Measurements from ENCODE around the gene DSG2. TPM values are rescaled to one million over a fixed set of nuclear protein-coding genes. Genes with fewer than 3 reads are reported as not detected.
"Not testable (repeated sequence)": the region's sequence is repeated elsewhere in the genome, so short reads cannot be mapped to it uniquely, and the experiment has no call there.

DSG2 gene
- total RNA-seq, 2 experiments from 2014 or later, result 0.41 to 0.43 TPM

DNA sequence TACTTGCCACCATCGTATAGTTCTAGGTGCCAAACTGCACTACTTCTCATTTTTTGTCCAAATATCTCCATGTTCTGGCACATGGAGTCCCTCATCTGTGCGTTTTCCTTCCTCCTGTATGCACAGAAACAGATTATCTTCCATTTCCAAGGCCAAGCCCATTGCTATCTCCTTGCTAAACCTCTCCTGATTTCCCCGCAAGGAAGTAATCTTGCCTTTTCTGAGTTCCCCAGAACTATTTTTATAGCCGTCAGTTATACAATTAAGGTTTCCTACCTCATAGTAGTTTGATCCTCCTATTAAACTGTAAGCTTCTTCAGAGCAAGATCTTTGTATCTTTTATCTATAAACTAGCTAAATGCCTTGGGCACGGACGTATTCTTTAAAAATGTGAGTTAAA is 7.2 kb downstream of the DSG2 start:
- H3K36me3 Mint-ChIP-seq (ENCODE audit: low read depth), result no peaks in the 10 kb centered on the region
- no peaks in the 10 kb centered on the region for H3K4me1 Mint-ChIP-seq (ENCODE audit: low read depth)
- POLR2A ChIA-PET, result no interaction called here
- H3K9me3 Mint-ChIP-seq, result no peaks in the 10 kb centered on the region
- CTCF ChIA-PET, result no interaction called here
- ATAC-seq (no peak), DNase-seq (no peak)
- no peak overlapping the region for H3K27ac Mint-ChIP-seq
- intact Hi-C loops (cut with micrococcal nuclease), result no loop called here
- TF ChIP-seq CTCF (IDR thresholded peaks at IDR 0.05), result no peak
- no peak overlapping the region for H3K4me3 Mint-ChIP-seq
- H3K27me3 Mint-ChIP-seq, result peaks cover 5% of the 10 kb centered on the region

- intact Hi-C loops (cut with micrococcal nuclease), result no loop called here
- no peaks in the 10 kb centered on the region for H3K36me3 Mint-ChIP-seq (ENCODE audit: low read depth)
- no peak overlapping the region for H3K4me3 Mint-ChIP-seq
- POLR2A ChIA-PET, result no interaction called here
- peaks cover 3% of the 10 kb centered on the region for H3K27me3 Mint-ChIP-seq
- no peaks in the 10 kb centered on the region for H3K4me1 Mint-ChIP-seq (ENCODE audit: low read depth)
- CTCF ChIA-PET, result no interaction called here
- H3K27ac Mint-ChIP-seq, result no peak overlapping the region
- no peak for TF ChIP-seq CTCF (IDR thresholded peaks at IDR 0.05)
- no peaks in the 10 kb centered on the region for H3K9me3 Mint-ChIP-seq
- DNase-seq (no peak), ATAC-seq (no peak)
Observed at GRCh38 chr18:31506024-31506742, 8.2 kb downstream of the DSG2 start.

DNA sequence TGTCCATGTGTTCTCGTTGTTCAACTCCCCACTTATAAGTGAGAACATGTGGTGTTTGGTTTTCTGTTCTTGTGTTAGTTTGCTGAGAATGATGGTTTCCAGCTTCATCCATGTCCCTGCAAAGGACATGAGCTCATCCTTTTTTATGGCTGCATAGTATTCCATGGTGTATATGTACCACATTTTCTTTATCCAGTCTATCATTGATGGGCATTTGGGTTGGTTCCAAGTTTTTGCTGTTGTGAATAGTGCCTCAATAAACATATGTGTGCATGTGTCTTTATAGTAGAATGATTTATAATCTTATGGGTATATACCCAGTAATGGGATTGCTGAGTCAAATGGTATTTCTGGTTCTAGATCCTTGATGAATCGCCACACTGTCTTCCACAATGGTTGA is 9.1 kb downstream of the DSG2 start:
- POLR2A ChIA-PET; H3K4me1 Mint-ChIP-seq (ENCODE audit: low read depth); H3K9me3 Mint-ChIP-seq; H3K4me3 Mint-ChIP-seq; DNase-seq; H3K27me3 Mint-ChIP-seq; H3K27ac Mint-ChIP-seq; ATAC-seq; intact Hi-C loops (cut with micrococcal nuclease); CTCF ChIA-PET; H3K36me3 Mint-ChIP-seq (ENCODE audit: low read depth): not testable (repeated sequence)

DNA sequence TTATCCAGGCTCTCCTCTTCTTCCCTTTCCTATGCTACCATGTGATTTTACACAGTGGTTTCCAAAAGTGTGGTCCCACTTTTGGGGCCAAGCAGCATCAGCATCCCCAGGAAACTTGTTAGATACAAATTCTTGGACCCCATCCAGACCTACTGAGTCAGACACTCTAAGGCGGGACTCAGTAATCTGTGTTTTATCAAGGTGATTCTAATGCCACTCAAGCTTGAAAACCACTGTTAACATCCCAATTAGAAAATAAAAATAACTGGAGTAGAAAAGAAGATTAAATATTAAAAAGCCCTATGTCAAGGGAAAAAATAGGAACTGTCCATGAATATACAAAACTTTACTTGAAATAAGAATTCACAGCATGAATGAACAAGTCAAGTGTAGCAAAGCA is 10.8 kb downstream of the DSG2 start:
- no peak for TF ChIP-seq CTCF (IDR thresholded peaks at IDR 0.05)

DNA sequence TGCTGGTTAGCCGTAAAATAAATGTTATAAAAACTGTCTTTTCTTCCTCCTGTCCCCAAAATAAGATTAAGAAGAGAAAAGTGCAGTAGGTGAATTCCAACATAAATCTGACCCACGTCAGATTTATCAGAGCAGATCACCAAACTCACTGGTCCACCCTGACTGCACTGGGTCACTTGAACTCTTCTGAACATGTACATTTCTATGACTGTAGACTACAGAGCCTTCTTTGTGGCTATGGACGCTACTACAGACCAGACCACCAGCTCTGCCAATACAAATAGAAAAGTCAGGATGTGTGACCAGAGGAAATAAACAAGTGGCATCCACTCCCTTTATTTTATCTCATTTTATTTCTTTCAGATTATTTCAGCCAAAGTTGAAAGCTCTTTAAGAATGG is 11.6 kb downstream of the DSG2 start:
- Mint-ChIP-seq H3K9me3 (no peaks in the 10 kb centered on the region), H3K36me3 (ENCODE audit: low read depth) (no peaks in the 10 kb centered on the region), H3K4me3 (no peak overlapping the region), H3K27me3 (no peaks in the 10 kb centered on the region), H3K4me1 (ENCODE audit: low read depth) (no peaks in the 10 kb centered on the region), H3K27ac (no peak overlapping the region)
- POLR2A ChIA-PET, result no interaction called here
- DNase-seq (no peak), ATAC-seq (no peak)
- CTCF ChIA-PET, result no interaction called here
- intact Hi-C loops (cut with micrococcal nuclease), result no loop called here
- TF ChIP-seq CTCF (IDR thresholded peaks at IDR 0.05), result no peak

More for the DNA sequence above, 10.8 kb downstream of the DSG2 start:
- Mint-ChIP-seq H3K27ac (no peak overlapping the region), H3K4me1 (ENCODE audit: low read depth) (no peaks in the 10 kb centered on the region), H3K36me3 (ENCODE audit: low read depth) (no peaks in the 10 kb centered on the region), H3K4me3 (no peak overlapping the region), H3K27me3 (no peaks in the 10 kb centered on the region), H3K9me3 (no peaks in the 10 kb centered on the region)
- ATAC-seq (no peak), DNase-seq (no peak)
- intact Hi-C loops (cut with micrococcal nuclease), result no loop called here
- ChIA-PET POLR2A (no interaction called here), CTCF (no interaction called here)

GRCh38 chr18:31510319-31510718 is 12.3 kb downstream of the DSG2 start:
- no peak for TF ChIP-seq CTCF (IDR thresholded peaks at IDR 0.05)
- no peak for ATAC-seq
- Mint-ChIP-seq H3K9me3 (no peaks in the 10 kb centered on the region), H3K27ac (no peak overlapping the region), H3K4me1 (ENCODE audit: low read depth) (no peaks in the 10 kb centered on the region), H3K27me3 (no peaks in the 10 kb centered on the region), H3K36me3 (ENCODE audit: low read depth) (no peaks in the 10 kb centered on the region), H3K4me3 (no peak overlapping the region)
- POLR2A ChIA-PET, result no interaction called here
- DNase-seq, result no peak
- intact Hi-C loops (cut with micrococcal nuclease), result no loop called here
- CTCF ChIA-PET, result no interaction called here
